ENCODE data around the gene TMEM266.
"Not testable (repeated sequence)": the region's sequence is repeated elsewhere in the genome, so short reads cannot be mapped to it uniquely, and the experiment has no call there.

Gene TMEM266, protein sequence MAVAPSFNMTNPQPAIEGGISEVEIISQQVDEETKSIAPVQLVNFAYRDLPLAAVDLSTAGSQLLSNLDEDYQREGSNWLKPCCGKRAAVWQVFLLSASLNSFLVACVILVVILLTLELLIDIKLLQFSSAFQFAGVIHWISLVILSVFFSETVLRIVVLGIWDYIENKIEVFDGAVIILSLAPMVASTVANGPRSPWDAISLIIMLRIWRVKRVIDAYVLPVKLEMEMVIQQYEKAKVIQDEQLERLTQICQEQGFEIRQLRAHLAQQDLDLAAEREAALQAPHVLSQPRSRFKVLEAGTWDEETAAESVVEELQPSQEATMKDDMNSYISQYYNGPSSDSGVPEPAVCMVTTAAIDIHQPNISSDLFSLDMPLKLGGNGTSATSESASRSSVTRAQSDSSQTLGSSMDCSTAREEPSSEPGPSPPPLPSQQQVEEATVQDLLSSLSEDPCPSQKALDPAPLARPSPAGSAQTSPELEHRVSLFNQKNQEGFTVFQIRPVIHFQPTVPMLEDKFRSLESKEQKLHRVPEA

GRCh38 chr15:76059320-76060117 lies at the start of gene TMEM266:
Gene TMEM266 (plus strand): TSS chr15:76059985. CDS start chr15:76134264, 74,279 bp downstream.
- peaks cover 60% of the 10 kb centered on the region for H3K27me3 ChIP-seq
- H3K4me1 ChIP-seq (ENCODE audit: control insufficient read depth in 1 of 2, insufficient read depth in 1 of 2, low read depth in 1 of 2, low read length in 1 of 2) = peaks cover 22 to 28% of the 10 kb centered on the region in 2 experiments
- TF ChIP-seq CTCF (IDR thresholded peaks at IDR 0.05) = no peak
- no peaks in the 10 kb centered on the region for H3K36me3 ChIP-seq
- peak within 1 kb of the TSS; percentile 39 to 60 for H3K4me3 ChIP-seq (ENCODE audit: low read depth in 1 of 2, low read length in 1 of 2)
- H3K9me3 ChIP-seq = no peaks in the 10 kb centered on the region
- H3K27ac ChIP-seq = no peak within 1 kb of the TSS

- Histone ChIP-seq H3K27me3 (no peaks in the 10 kb centered on the region), H3K9me3 (no peaks in the 10 kb centered on the region), H3K4me3 (ENCODE audit: low read depth in 1 of 2, low read length in 1 of 2) (no peak overlapping the region), H3K27ac (no peak overlapping the region), H3K4me1 (ENCODE audit: control insufficient read depth in 1 of 2, insufficient read depth in 1 of 2, low read depth in 1 of 2, low read length in 1 of 2) (peaks cover 12 to 34% of the 10 kb centered on the region in 2 experiments), H3K36me3 (no peaks in the 10 kb centered on the region)
- no peak for TF ChIP-seq CTCF (IDR thresholded peaks at IDR 0.05)
These were observed 49.2 kb upstream of the TMEM266 start for GRCh38 chr15:76010613-76011012.

- H3K36me3 ChIP-seq = no peaks in the 10 kb centered on the region
- no peak within 1 kb of the TSS for H3K27ac ChIP-seq
- no peak for TF ChIP-seq CTCF (IDR thresholded peaks at IDR 0.05)
- H3K4me1 ChIP-seq (ENCODE audit: control insufficient read depth in 1 of 2, insufficient read depth in 1 of 2, low read depth in 1 of 2, low read length in 1 of 2) = peaks cover 0 to 21% of the 10 kb centered on the region in 2 experiments
- H3K4me3 ChIP-seq (ENCODE audit: low read depth in 1 of 2, low read length in 1 of 2) = peak within 1 kb of the TSS in 1 of 2 experiments; percentile 26
- no peaks in the 10 kb centered on the region for H3K9me3 ChIP-seq
- H3K27me3 ChIP-seq = no peaks in the 10 kb centered on the region
These were observed 47.9 kb upstream of the TMEM266 start, which contains the start of gene NRG4 for GRCh38 chr15:76011627-76012551. Gene NRG4 (minus strand): TSS chr15:76012424. CDS start chr15:76011230, 1,194 bp downstream.

DNA sequence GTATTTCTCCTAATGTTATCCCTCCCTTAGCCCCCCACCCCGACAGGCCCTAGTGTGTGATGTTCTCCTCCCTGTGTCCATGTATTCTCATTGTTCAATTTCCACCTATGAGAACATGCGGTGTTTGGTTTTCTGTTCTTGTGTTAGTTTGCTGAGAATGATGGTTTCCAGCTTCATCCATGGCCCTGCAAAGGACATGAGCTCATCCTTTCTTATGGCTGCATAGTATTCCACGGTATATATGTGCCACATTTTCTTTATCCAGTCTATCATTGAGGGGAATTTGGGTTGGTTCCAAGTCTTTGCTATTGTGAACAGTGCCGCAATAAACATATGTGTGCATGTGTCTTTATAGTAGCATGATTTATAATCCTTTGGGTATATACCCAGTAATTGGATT lies 46.3 kb upstream of the TMEM266 start:
- H3K27me3 ChIP-seq; H3K27ac ChIP-seq; H3K9me3 ChIP-seq; H3K4me3 ChIP-seq (ENCODE audit: low read depth in 1 of 2, low read length in 1 of 2); H3K36me3 ChIP-seq: not testable (repeated sequence)
- H3K4me1 ChIP-seq (ENCODE audit: control insufficient read depth in 1 of 2, insufficient read depth in 1 of 2, low read depth in 1 of 2, low read length in 1 of 2) = peaks cover 0 to 14% of the 10 kb centered on the region in 2 experiments

DNA sequence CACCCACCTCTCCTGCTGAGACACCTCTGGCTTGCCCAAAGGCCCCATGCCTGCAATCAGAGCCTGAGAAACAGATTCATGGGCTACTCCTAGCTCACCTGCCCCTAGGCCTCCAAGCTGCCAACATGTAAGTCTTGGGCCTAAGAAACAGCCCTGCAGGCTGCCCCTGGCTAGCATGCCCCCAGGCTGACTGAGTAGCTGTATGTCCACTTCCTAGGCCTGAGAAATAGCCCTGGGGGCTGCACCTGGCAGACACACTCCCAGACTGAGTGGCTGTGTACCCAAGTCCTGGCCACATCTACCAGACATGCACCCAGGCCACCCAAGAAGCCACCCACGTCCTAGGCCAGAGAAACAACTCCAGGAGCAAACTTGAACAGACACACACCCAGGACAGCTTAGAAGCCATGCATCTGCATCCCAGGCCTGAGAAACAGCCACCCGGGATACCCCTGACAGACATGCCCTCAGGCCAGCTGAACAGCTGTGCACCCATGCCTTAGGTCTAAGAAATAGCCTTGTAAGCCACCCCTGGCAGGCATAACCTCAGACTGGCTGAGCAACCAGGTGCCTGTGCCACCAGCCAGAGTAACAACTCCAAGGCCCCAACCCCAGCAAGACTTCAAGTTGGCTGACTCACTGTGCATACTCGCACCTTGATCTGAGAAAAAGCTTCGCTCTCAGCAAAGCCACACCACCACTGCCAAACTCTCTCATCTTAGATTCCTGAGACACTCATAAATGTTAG lies 35.6 kb upstream of the TMEM266 start:
- Histone ChIP-seq H3K4me3 (ENCODE audit: low read depth in 1 of 2, low read length in 1 of 2) (no peak overlapping the region), H3K9me3 (no peaks in the 10 kb centered on the region), H3K27ac (no peak overlapping the region), H3K4me1 (ENCODE audit: control insufficient read depth in 1 of 2, insufficient read depth in 1 of 2, low read depth in 1 of 2, low read length in 1 of 2) (no peaks in the 10 kb centered on the region), H3K36me3 (no peaks in the 10 kb centered on the region), H3K27me3 (no peaks in the 10 kb centered on the region)
- no peak for TF ChIP-seq CTCF (IDR thresholded peaks at IDR 0.05)
